GM12891 (cell line): Measurements from ENCODE around the gene SV2C.

Source experiments
- PAX5 ChIP-seq: IDR thresholded peaks from 2 replicates; pipeline ENCODE4 v1.6.1; 2011; ENCODE audit warnings: low read length, moderate library complexity, mild to moderate bottlenecking; ENCODE audit not compliant: insufficient read depth, severe bottlenecking
- POLR2A ChIP-seq: IDR thresholded peaks from 2 replicates; pipeline ENCODE4 v1.6.1; 2011; ENCODE audit warnings: low read depth, low read length, control low read depth
- POLR2AphosphoS5 ChIP-seq: IDR thresholded peaks from 2 replicates; pipeline ENCODE4 v1.6.1; 2011; ENCODE audit warnings: low read depth, low read length, control low read depth
- SPI1 ChIP-seq: IDR thresholded peaks from 2 replicates; pipeline ENCODE4 v1.6.1; 2011; ENCODE audit warnings: low read depth, low read length, control low read depth
- TAF1 ChIP-seq: IDR thresholded peaks from 2 replicates; pipeline ENCODE4 v1.6.1; 2011; ENCODE audit warnings: low read depth, low read length, control low read depth

DNA sequence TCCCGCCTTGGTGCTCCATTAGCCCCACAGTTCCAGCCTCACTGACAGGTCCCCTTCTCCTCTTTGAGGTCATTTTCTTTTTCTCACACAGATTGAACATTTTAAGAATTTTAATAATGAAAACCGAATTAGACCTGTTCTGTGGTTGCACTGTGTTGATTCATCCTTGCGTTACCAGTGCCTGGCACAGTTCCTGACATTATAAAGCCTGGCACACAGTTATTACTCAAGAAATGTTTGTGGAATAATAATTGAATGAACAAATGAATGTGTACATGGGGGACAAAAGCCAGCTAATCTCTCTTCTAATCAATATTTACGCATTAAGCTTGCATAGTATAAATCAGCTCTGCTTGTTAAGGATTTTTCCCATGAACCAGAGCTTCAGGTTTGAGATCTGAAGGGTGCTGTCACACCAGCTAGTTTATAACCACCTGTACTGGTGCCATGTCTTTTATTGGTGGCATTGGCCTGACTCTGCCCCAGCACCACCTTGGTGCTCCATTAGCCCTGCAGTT, 80.0 kb downstream of the SV2C start:
- no peak for TF ChIP-seq POLR2A
- TF ChIP-seq SPI1, result no peak
- TF ChIP-seq POLR2AphosphoS5, result no peak
- no peak for TF ChIP-seq TAF1
- TF ChIP-seq PAX5, result no peak
